ENCODE results near the gene KCNQ1OT1. TPM values are rescaled to one million over a fixed set of nuclear protein-coding genes. Genes with fewer than 3 reads are reported as not detected.

Gene KCNQ1OT1
- total and polyA plus RNA-seq, 8 donors, result under 0.01 to 15.1 (median 2.3) TPM

Small RNA genes lying within 50 kb of the gene (small RNA-seq; reads per million reads assigned to genes)
- gene RF01947 (0 reads per million in 4 donors), gene RF01948 (0 reads per million in 4 donors), gene RF01950 (0 reads per million in 4 donors)

Other genes with a start within 250 kb of the KCNQ1OT1 start
- gene CDKN1C, start 185.8 kb upstream of the KCNQ1OT1 start, total RNA-seq, result 10 to 100 TPM; 10.5 to 99.1 (median 14.2) TPM
- gene CDKN1C, start 185.8 kb upstream of the KCNQ1OT1 start, polyA plus RNA-seq, result 10 to 100 TPM; 41.7 to 51.0 (median 42.9) TPM
- gene PHLDA2, start 229.4 kb upstream of the KCNQ1OT1 start, total RNA-seq, result 10 to 100 TPM in 1 of 5 donors, 1 to 10 TPM in 1, not detected in 3; 3.1 to 34.2 TPM
- gene PHLDA2, start 229.4 kb upstream of the KCNQ1OT1 start, polyA plus RNA-seq, result 10 to 100 TPM; 19.7 to 32.7 (median 25.5) TPM